Stimulated activated CD8-positive, alpha-beta memory T cell treated with anti-CD3 and anti-CD28 coated beads, Interleukin-15, amount 100 ng/mL, for 24 hours (primary cell): ENCODE results near the gene DKK2.

Experiments
- DNase-seq: peaks from one replicate; pipeline ENCODE4 v3.0.0-alpha.2; 2020; ENCODE audit warnings: low read depth

Gene DKK2

GRCh38 chr4:107017443-107018343 is 18.4 kb downstream of the DKK2 start:
- no peak for DNase-seq

GRCh38 chr4:107011312-107011711 is 24.8 kb downstream of the DKK2 start:
- no peak for DNase-seq

GRCh38 chr4:107009196-107009968 is 26.7 kb downstream of the DKK2 start:
- no peak for DNase-seq

DNA sequence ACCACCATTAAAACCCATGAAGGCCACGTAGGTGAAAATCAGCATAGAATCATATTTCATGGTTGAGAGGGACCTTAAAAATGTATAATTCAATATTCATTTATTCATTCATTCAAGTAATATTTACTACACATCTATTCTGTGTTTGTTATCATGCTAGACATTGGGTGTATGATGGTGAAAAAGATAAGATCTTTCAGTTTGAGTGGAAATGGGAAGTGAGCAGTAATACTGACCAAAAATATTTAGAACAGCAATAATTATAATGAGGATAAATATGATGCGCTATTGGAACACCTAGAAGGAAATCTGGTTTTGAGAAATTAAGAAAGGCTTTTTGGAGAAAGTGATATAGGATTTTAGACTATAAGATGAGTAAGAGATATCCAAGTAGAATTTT is 28.0 kb downstream of the DKK2 start:
- DNase-seq, result no peak

GRCh38 chr4:107006218-107006617 is 29.9 kb downstream of the DKK2 start:
- no peak for DNase-seq

GRCh38 chr4:106996490-106996889 is 39.6 kb downstream of the DKK2 start:
- DNase-seq, result no peak

GRCh38 chr4:106993827-106994226 is 42.3 kb downstream of the DKK2 start:
- DNase-seq, result no peak

DNA sequence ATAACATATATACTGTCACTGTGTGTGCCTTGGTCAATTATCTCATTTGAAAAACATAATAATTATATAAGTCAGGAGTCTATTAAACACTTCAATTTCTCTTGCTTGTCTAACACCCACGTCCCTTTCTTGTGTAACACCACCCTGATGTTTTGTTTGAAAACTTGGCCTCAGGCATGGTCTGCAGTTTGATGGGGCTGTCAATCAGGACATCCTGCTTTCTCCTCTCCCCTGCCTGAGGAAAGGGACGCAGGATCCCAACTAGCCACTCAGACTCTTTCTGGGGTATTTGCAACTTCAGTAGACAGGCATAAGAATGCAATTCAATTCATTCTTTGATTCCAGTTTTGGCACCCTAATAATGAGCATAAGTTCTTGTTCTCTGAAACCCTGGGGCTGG is 48.8 kb downstream of the DKK2 start:
- DNase-seq, result no peak

DNA sequence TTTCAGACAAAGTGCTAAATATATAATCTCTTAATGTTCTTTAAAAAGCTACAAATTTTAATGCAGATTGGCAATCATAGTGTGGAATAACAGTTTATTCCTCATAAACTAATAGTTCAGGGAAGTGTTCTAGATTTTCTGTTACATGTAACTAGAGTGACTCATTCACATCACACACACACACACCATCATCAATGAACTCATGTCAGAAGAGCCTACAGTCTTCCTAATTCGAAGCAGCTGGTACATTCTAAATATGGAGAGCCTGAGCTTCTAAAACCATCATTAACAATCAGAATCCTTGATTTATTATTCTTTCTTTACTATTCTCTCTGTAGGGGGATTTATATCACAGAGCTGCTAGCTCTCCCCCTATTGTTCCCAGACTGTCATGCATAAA is 49.6 kb downstream of the DKK2 start:
- DNase-seq, result no peak

GRCh38 chr4:106985830-106986229 is 50.3 kb downstream of the DKK2 start:
- DNase-seq, result no peak

DNA sequence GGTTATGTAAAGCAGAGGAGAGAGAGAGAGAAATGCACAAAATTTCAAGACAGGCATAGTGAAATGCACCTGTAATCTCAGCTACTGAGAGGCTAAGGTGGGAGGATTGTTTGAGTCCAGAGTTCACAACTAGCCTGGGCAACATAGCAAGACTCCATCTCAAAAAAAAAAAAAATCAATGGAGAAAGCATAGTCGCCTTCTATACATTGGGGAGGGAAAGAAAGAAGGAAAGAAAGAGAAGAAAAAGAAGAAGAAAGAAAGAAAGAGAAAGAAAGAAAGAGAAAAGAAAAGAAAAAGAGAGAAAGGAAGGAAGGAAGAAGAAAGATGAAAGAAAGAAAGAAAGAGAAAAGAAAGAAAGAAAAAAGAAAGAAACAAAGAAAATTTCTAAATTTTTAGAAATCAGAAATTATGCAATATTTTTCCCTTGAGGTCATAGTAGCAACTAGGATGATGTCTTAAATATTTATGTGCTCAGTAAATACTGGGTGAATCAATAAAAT is 53.4 kb downstream of the DKK2 start:
- DNase-seq, result no peak

- no peak for DNase-seq
Observed at GRCh38 chr4:106981431-106981830, 54.7 kb downstream of the DKK2 start.

DNA sequence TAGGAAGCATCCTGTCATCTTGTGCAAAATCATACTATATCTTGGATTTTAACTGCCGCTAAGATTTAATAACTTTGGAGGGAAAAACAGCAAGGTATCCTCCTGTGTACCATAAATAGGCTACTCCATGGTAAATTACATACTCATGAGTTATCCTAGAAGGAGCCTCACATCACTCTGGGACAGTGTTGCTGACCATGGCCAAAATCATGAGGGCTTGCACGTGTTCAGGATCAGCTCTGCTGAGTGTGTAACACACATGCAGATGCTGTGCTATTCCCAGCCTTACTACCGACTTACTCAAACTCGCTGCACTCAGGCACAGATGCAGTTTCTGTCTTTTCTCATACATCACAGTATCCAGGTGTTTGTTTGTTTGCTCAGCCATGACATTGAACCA is 56.6 kb downstream of the DKK2 start:
- no peak for DNase-seq

DNA sequence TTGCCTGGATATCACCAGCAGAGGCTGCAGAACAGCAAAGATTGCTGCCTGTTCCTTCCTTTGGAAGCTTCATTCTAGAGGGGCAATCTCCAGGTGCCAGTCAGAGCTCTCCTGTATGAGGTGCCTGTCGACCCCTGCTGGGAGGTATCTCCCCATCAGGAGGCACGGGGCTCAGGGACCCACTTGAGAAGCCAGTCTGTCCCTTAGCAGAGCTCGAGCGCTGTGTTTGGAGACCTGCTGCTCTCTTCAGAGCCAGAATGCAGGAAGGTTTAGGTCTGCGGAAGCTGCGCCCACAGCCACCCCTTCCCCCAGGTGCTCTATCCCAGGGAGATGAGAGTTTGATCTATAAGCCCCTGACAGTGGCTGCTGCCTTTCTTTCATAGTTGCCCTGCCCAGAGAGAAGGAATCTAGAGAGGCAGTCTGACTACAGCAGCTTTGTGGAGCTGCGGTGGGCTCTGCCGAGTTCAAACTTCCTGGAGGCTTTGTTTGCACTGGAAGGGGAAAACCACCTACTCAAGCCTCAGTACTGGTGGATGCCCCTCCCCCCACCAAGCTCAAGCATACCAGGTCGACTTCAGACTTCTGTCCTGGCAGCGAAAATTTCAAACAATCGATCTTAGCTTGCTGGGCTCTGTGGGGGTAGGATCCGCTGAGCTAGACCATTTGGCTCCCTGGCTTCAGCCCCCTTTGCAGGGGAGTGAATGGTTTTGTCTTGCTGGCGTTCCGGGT is 57.9 kb downstream of the DKK2 start:
- DNase-seq, result no peak

DNA sequence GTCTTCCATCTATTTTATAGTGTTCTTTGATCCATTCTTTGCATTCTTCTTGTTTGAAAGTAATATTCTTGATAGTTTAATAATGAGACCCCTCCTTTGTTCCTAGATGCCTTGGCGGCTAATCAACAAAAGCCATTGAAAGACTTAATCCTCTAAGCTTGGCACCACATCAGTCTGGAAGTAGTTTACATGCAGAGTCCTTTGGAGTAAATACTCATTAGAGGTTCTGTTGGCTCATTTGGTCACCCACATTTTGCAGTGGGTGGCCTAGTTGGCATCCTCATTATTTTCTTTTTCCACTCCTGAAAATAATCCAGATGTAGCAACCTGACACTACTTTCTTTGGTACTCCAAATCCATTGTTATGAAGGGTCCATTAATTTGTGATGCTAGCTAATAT is 64.5 kb downstream of the DKK2 start:
- DNase-seq, result no peak

GRCh38 chr4:106967892-106968291 is 68.2 kb downstream of the DKK2 start:
- no peak for DNase-seq

- no peak for DNase-seq
Observed at GRCh38 chr4:106953036-106953705, 82.9 kb downstream of the DKK2 start.

DNA sequence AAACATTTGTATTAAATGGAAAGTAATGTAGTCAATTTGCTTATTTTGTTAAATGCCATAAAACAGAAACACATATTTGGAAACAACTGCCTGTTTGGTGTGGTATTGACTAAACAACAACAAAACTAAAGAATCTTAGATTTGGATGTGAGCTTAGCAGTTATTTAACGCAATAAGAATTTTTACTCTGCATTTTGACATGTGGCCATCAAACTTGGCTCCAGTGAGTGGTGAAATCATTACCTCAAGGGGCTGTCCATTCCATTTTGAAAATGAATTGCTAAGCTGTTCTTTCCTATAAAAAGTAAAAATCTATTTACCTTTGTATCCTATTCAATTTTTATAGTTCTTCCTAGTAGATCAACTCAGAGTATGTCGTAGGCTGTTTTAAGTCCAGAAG is 84.2 kb downstream of the DKK2 start:
- no peak for DNase-seq

DNA sequence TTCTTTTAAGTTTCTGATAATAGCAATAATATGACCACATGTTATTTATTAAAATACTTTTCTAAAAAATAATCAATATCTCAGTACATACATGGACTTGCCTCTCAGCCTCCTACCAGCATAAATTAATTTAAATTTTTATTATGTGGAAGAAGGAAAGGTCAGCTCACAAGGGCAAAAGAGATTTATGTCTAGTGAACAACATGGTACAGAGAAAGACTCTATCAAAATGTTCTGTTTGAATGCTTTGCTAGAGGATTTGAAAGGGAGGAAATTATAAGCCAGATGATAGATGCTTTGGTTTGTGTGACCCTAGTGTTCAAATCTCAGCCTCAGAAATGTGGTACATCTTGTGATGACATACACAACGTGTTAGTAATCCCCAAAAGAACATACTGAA is 94.3 kb downstream of the DKK2 start:
- no peak for DNase-seq

DNA sequence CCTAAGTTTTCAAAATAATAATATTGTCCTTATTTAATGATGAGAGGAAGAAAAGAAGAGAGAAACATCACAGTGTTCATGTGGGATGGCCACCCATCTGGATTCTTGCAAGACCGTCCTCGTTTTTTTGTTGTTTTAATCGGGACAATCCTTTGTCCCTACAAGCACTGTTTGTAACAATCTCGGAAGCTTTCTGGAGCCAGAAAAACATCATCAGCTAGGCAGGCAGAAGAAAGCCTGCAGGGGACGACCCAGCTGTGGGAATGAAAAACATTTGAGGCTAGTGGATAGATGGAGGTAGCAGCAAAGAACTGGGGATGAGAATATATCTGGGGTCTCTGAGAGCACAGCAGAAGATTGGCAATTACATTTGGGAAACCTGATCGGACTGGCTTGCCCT is 105.6 kb downstream of the DKK2 start:
- no peak for DNase-seq

DNA sequence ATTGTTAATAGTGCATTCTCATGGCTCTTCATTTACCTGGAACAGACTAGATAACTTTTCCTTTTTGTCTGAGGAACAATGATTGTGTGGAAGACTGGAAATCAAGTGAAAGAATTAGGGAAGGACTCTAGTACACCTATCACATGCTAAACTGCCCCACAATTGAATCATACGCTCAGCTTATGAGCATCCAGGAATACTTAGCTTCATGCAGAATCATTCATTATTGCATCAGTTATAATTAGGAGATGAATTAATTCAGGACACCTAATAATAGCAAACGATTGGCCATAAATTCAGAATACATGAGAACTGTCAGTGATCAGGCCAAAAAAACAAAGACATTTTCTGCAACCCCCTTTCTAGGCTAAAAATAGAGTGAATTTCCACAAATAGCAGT is 106.9 kb downstream of the DKK2 start:
- DNase-seq, result no peak

DNA sequence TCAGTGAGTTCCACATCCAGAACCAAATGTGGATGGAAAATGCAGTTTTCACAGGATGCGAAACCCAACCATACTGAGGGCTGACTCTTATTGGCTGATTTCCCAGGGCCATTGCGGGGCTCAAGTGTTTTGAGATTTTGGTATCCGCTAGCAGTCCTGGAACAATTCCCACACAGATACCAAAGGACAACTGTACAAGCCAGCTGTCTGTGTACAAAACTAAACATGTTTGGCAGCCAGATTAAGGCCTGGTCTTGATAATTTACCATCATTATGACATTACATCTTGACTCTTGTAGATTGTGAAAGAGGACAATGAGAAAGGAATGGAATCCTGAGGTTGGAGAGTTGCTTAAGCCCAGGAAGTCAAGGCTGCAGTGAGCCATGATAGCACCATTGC is 121.9 kb downstream of the DKK2 start:
- DNase-seq, result no peak
